Caco-2 (cell line): ENCODE measurements around the gene CHAC2. TPM values are rescaled to one million over a fixed set of nuclear protein-coding genes. Genes with fewer than 3 reads are reported as not detected.
"Not testable (repeated sequence)": the region's sequence is repeated elsewhere in the genome, so short reads cannot be mapped to it uniquely, and the experiment has no call there.

Experiments used
- BruUV-seq: library from RNA; stranded (reverse); fragments of 400-500 nt; replicated peaks from 2 replicates; lab custom pipeline; 2021; lab: Mats Ljungman, UMichigan
- CTCF ChIA-PET: fragments of 300-600 bp; sonication (Branson Sonifier 250); formaldehyde crosslinking; loops from one replicate; lab custom pipeline; 2022; ENCODE audit warnings: antibody characterized with exemption; lab: Charles Lee
- POLR2A ChIA-PET: fragments of 300-600 bp; sonication (Branson Sonifier 250); formaldehyde crosslinking; loops from one replicate; lab custom pipeline; 2022; ENCODE audit warnings: antibody characterized with exemption; lab: Charles Lee
- DNase-seq, 2 experiments: peaks; one replicate each; pipeline versions ENCODE4 v3.0.0 to v3.0.0-alpha.2; 2020 to 2022
- H3K27me3 ChIP-seq: replicated peaks from 2 replicates; pipeline ENCODE4 v1.6.0; 2011; ENCODE audit warnings: low read length; ENCODE audit not compliant: control insufficient read depth, insufficient read depth
- H3K36me3 ChIP-seq: 2 replicates; pipeline ENCODE4 v1.5.1; 2011; ENCODE audit warnings: low read length; ENCODE audit not compliant: control insufficient read depth, insufficient read depth
- H3K4me1 ChIP-seq: fragments of 250-450 bp; sonication (Bioruptor Pico); 2 replicates; pipeline ENCODE4 v1.5.1; 2020; ENCODE audit warnings: mild to moderate bottlenecking
- H3K4me3 ChIP-seq: 2 replicates; pipeline ENCODE4 v1.5.1; 2011; ENCODE audit warnings: low read depth, mild to moderate bottlenecking, control low read depth, low read length
- H3K9me3 ChIP-seq: fragments of 250-450 bp; sonication (Bioruptor Pico); 2 replicates; pipeline ENCODE4 v1.5.1; 2020; ENCODE audit warnings: mild to moderate bottlenecking, moderate library complexity
- H3K27ac Mint-ChIP-seq: one replicate; pipeline ENCODE4 v1.8.0; 2022; ENCODE audit warnings: mixed read lengths; ENCODE audit not compliant: unreplicated experiment
- H3K27me3 Mint-ChIP-seq: one replicate; pipeline ENCODE4 v1.8.0; 2022; ENCODE audit warnings: mixed read lengths; ENCODE audit not compliant: insufficient read depth, unreplicated experiment
- H3K36me3 Mint-ChIP-seq: one replicate; pipeline ENCODE4 v1.8.0; 2022; ENCODE audit warnings: mild to moderate bottlenecking, mixed read lengths; ENCODE audit not compliant: insufficient read depth, unreplicated experiment
- H3K4me1 Mint-ChIP-seq: one replicate; pipeline ENCODE4 v1.8.0; 2022; ENCODE audit warnings: low read depth, mixed read lengths; ENCODE audit not compliant: unreplicated experiment
- H3K4me3 Mint-ChIP-seq: one replicate; pipeline ENCODE4 v1.8.0; 2022; ENCODE audit warnings: mild to moderate bottlenecking, moderate library complexity, mixed read lengths; ENCODE audit not compliant: unreplicated experiment
- H3K9me3 Mint-ChIP-seq: one replicate; pipeline ENCODE4 v1.8.0; 2022; ENCODE audit warnings: mixed read lengths; ENCODE audit not compliant: unreplicated experiment
- intact Hi-C: fragments of 100-400 bp; cut with micrococcal nuclease; formaldehyde crosslinking; loops from one replicate; pipeline ENCODE4 v1.10.0; 2022; ENCODE audit not compliant: unreplicated experiment
- total RNA-seq: library from RNA; stranded (reverse); gene quantifications from 2 replicates; pipeline ENCODE4 v1.2.3, GENCODE V29; 2022
- TF ChIP-seq, protein P1 (sequence below), 2 experiments: fragments of 200-600 bp in 1 of 2; IDR thresholded peaks; 1 replicate in 1 of 2; 2 replicates in 1 of 2; pipeline versions ENCODE4 v1.5.1 to v1.8.0; 2011 to 2022; ENCODE audit warnings: antibody characterized with exemption in 1 of 2, control low read depth in 1 of 2, inconsistent platforms in 1 of 2, low read depth in 1 of 2, low read length in 1 of 2, mild to moderate bottlenecking in 1 of 2, moderate library complexity in 1 of 2; ENCODE audit not compliant: insufficient read depth in 1 of 2, severe bottlenecking in 1 of 2, unreplicated experiment in 1 of 2

CHAC2 gene
- total RNA-seq, 1 experiment from 2014 or later = 3.9 TPM

GRCh38 chr2:53756644-53757043 is 11.0 kb upstream of the CHAC2 start:
- DNase-seq = no peak
- Mint-ChIP-seq H3K4me3 (no peak overlapping the region), H3K27ac (no peak overlapping the region), H3K27me3 (no peaks in the 10 kb centered on the region), H3K4me1 (no peaks in the 10 kb centered on the region), H3K36me3 (peaks cover 11% of the 10 kb centered on the region), H3K9me3 (no peaks in the 10 kb centered on the region)
- BruUV-seq = no TSS peak
- Histone ChIP-seq H3K27me3 (no peaks in the 10 kb centered on the region), H3K36me3 (no peaks in the 10 kb centered on the region), H3K4me3 (no peak overlapping the region), H3K4me1 (no peaks in the 10 kb centered on the region), H3K9me3 (no peaks in the 10 kb centered on the region)
- TF ChIP-seq, protein P1, sequence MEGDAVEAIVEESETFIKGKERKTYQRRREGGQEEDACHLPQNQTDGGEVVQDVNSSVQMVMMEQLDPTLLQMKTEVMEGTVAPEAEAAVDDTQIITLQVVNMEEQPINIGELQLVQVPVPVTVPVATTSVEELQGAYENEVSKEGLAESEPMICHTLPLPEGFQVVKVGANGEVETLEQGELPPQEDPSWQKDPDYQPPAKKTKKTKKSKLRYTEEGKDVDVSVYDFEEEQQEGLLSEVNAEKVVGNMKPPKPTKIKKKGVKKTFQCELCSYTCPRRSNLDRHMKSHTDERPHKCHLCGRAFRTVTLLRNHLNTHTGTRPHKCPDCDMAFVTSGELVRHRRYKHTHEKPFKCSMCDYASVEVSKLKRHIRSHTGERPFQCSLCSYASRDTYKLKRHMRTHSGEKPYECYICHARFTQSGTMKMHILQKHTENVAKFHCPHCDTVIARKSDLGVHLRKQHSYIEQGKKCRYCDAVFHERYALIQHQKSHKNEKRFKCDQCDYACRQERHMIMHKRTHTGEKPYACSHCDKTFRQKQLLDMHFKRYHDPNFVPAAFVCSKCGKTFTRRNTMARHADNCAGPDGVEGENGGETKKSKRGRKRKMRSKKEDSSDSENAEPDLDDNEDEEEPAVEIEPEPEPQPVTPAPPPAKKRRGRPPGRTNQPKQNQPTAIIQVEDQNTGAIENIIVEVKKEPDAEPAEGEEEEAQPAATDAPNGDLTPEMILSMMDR (IDR thresholded peaks at IDR 0.05; ENCODE audit: insufficient read depth in 1 of 2, low read depth in 1 of 2, low read length in 1 of 2, severe bottlenecking in 1 of 2, unreplicated experiment in 1 of 2) = no peak
- ChIA-PET CTCF (no interaction called here), POLR2A (no interaction called here)
- intact Hi-C loops = no loop called here

DNA sequence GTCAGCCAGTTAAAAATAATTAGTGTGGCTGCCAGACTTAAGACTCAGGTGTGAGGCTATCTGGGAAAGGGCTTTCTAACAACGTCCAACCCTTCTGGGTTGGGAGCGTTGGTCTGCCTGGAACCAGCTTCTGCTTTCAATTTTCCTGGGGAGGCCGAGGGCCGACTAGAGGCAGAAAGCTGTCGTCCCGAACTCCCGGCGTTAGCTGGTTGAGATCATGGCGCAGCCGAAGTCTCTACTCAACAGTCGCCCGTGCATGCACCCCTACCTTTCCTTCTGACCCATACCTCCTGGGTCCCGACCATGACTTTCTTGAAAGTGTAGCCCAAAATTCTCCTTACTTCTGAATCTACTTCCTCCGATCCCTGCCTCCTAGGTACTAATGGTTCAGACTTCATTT is 10.4 kb upstream of the CHAC2 start:
- H3K4me3 ChIP-seq, H3K4me1 Mint-ChIP-seq, H3K4me1 ChIP-seq, H3K4me3 Mint-ChIP-seq, H3K36me3 ChIP-seq, H3K27ac Mint-ChIP-seq, POLR2A ChIA-PET, intact Hi-C loops, CTCF ChIA-PET, H3K27me3 ChIP-seq, H3K27me3 Mint-ChIP-seq, H3K9me3 Mint-ChIP-seq, DNase-seq, H3K9me3 ChIP-seq, BruUV-seq: not testable (repeated sequence)
- H3K36me3 Mint-ChIP-seq = peaks cover 11% of the 10 kb centered on the region

DNA sequence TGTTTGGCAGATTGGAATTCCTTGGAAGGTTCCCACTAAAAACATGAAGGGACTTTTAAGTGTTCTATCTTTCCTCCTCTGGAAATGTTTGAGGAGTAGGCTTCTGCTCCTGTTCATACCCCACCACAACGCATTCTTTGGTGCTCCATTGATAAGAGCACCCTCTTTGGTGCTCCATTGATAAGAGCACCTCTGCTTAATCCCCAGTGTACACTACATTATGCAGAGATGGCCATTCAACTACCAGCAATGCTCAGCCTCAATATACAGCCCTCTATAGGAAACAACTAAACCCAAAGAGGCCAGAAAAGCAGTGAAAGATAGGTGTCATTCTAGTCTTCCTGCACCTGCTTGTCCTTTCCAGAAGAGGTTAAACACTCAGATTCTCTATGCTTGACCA is 1.8 kb upstream of the CHAC2 start:
- no peaks in the 10 kb centered on the region for H3K36me3 ChIP-seq
- Mint-ChIP-seq H3K4me1 (no peaks in the 10 kb centered on the region), H3K9me3 (no peaks in the 10 kb centered on the region), H3K36me3 (peaks cover 7% of the 10 kb centered on the region), H3K4me3 (no peak overlapping the region), H3K27me3 (no peaks in the 10 kb centered on the region), H3K27ac (no peak overlapping the region)
- TF ChIP-seq, protein P1 (IDR thresholded peaks at IDR 0.05; ENCODE audit: insufficient read depth in 1 of 2, low read depth in 1 of 2, low read length in 1 of 2, severe bottlenecking in 1 of 2, unreplicated experiment in 1 of 2) = no peak
- DNase-seq = no peak
- H3K27me3 ChIP-seq = no peaks in the 10 kb centered on the region
- no TSS peak for BruUV-seq
- POLR2A ChIA-PET = no interaction called here
- H3K4me1 ChIP-seq = no peaks in the 10 kb centered on the region
- H3K9me3 ChIP-seq = no peaks in the 10 kb centered on the region
- CTCF ChIA-PET = no interaction called here
- intact Hi-C loops = no loop called here
- no peak overlapping the region for H3K4me3 ChIP-seq

DNA sequence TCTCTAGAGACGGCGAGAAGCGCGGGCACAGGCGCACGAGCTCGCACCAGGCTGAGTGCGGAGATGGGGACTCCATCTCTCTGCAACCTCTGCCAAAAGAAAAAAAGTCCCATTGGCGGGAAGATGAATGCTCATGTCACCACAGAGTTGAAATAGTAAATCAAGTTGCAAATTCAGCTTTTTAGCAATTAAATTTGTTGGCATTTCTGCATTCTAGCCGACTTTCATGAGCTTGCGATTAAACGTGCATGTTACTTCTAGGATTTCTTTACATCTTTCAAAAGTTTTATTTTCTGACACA is 588 bp downstream of the CHAC2 start:
- Histone ChIP-seq H3K4me1 (no peaks in the 10 kb centered on the region), H3K36me3 (no peaks in the 10 kb centered on the region), H3K27me3 (no peaks in the 10 kb centered on the region), H3K9me3 (no peaks in the 10 kb centered on the region), H3K4me3 (peak overlapping the region; percentile 76)
- DNase-seq = no peak
- intact Hi-C loops = no loop called here
- BruUV-seq = no TSS peak
- peak overlapping the region; percentile 97 for H3K4me3 Mint-ChIP-seq
- H3K27ac Mint-ChIP-seq = peak overlapping the region; percentile 90
- ChIA-PET CTCF (interaction anchor here (0.7 to 1.3 kb wide), 3 partner anchors 17 to 268 kb away, joined by 3 to 4 read pairs (median 3); no protein-coding TSS in a partner anchor), POLR2A (no interaction called here)
- H3K27me3 Mint-ChIP-seq = no peaks in the 10 kb centered on the region
- H3K9me3 Mint-ChIP-seq = no peaks in the 10 kb centered on the region
- TF ChIP-seq, protein P1 (IDR thresholded peaks at IDR 0.05; ENCODE audit: insufficient read depth in 1 of 2, low read depth in 1 of 2, low read length in 1 of 2, severe bottlenecking in 1 of 2, unreplicated experiment in 1 of 2) = no peak
- H3K36me3 Mint-ChIP-seq = peaks cover 4% of the 10 kb centered on the region
- no peaks in the 10 kb centered on the region for H3K4me1 Mint-ChIP-seq
